Hepatocyte (in vitro differentiated cells): Measurements from ENCODE around the gene KRTAP10-9. TPM values are rescaled to one million over a fixed set of nuclear protein-coding genes. Genes with fewer than 3 reads are reported as not detected.

Source experiments
- DNase-seq: peaks from one replicate; pipeline ENCODE4 v3.0.0-alpha.2; 2016; ENCODE audit warnings: low spot score
- H2AFZ ChIP-seq: fragments of 200-600 bp; sonication (generic); 2 replicates; pipeline ENCODE4 v1.6.0; 2016; ENCODE audit warnings: antibody characterized with exemption, mild to moderate bottlenecking
- H3K27ac ChIP-seq: fragments of 200-600 bp; sonication (generic); 2 replicates; pipeline ENCODE4 v1.5.1; 2016; ENCODE audit warnings: mild to moderate bottlenecking
- H3K27me3 ChIP-seq: fragments of 200-600 bp; sonication (generic); 2 replicates; pipeline ENCODE4 v1.6.1; 2016
- H3K36me3 ChIP-seq: fragments of 200-600 bp; sonication (generic); replicated peaks from 2 replicates; pipeline ENCODE4 v1.5.1; 2016; ENCODE audit warnings: low read depth; ENCODE audit not compliant: insufficient read depth
- H3K4me1 ChIP-seq: fragments of 200-600 bp; sonication (generic); 2 replicates; pipeline ENCODE4 v1.5.1; 2016; ENCODE audit warnings: mild to moderate bottlenecking, moderate library complexity; ENCODE audit not compliant: insufficient read depth
- H3K4me2 ChIP-seq: fragments of 200-600 bp; sonication (generic); 2 replicates; pipeline ENCODE4 v1.6.0; 2016
- H3K4me3 ChIP-seq: fragments of 200-600 bp; sonication (generic); 2 replicates; pipeline ENCODE4 v1.5.1; 2016; ENCODE audit warnings: mild to moderate bottlenecking
- H3K79me2 ChIP-seq: fragments of 200-600 bp; sonication (generic); 2 replicates; pipeline ENCODE4 v1.6.0; 2017; ENCODE audit warnings: mild to moderate bottlenecking
- H3K9me2 ChIP-seq: fragments of 200-600 bp; sonication (generic); replicated peaks from 2 replicates; pipeline ENCODE4 v1.6.0; 2017; ENCODE audit warnings: mild to moderate bottlenecking; ENCODE audit not compliant: insufficient read depth
- H3K9me3 ChIP-seq: fragments of 200-600 bp; sonication (generic); 2 replicates; pipeline ENCODE4 v1.5.1; 2016; ENCODE audit warnings: low read depth, mild to moderate bottlenecking
- H4K20me1 ChIP-seq: fragments of 200-600 bp; sonication (generic); 2 replicates; pipeline ENCODE4 v1.6.0; 2016; ENCODE audit warnings: mild to moderate bottlenecking; ENCODE audit not compliant: insufficient read depth, poor library complexity, severe bottlenecking
- CTCF ChIP-seq: fragments of 200-600 bp; sonication (generic); IDR thresholded peaks from 2 replicates; pipeline ENCODE4 v1.5.1; 2016; ENCODE audit warnings: antibody characterized with exemption, mild to moderate bottlenecking; ENCODE audit not compliant: poor library complexity
- EZH2 ChIP-seq: fragments of 200-600 bp; sonication (generic); IDR thresholded peaks from 2 replicates; pipeline ENCODE4 v1.6.1; 2016; ENCODE audit warnings: antibody characterized with exemption, mild to moderate bottlenecking, borderline replicate concordance
- EZH2phosphoT487 ChIP-seq: fragments of 200-600 bp; sonication (generic); IDR thresholded peaks from one replicate; pipeline ENCODE4 v1.6.1; 2018; ENCODE audit warnings: antibody characterized with exemption, mild to moderate bottlenecking, low read depth, moderate library complexity; ENCODE audit not compliant: unreplicated experiment, severe bottlenecking
- WGBS: methylation state at CpG from one replicate; pipeline ENCODE4 v1.1.6; 2016; ENCODE audit warnings: low lambda C conversion rate; ENCODE audit errors: missing lambda C conversion rate; 5-methylcytosine and 5-hydroxymethylcytosine counted together
- polyA plus RNA-seq: library from polyadenylated mRNA; unstranded; fragments of >200 nt; fragmentation: Nextera tagmentation; extraction: Ambion mirVana; gene quantifications from 2 replicates; pipeline ENCODE4 v1.2.1, GENCODE V29; 2016
- total RNA-seq: library from RNA; depleted of rRNA; stranded (reverse); fragments of >200 nt; gene quantifications from 2 replicates; pipeline ENCODE4 v1.2.3, GENCODE V29; 2014

KRTAP10-9 gene
- total and polyA plus RNA-seq, 2 experiments from 2014 or later = not detected

- TF ChIP-seq CTCF (no peak), EZH2phosphoT487 (no peak), EZH2 (no peak)
- H3K27ac ChIP-seq = no peak overlapping the region
- H2AFZ ChIP-seq = no peak overlapping the region
- no peaks in the 10 kb centered on the region for H3K9me3 ChIP-seq
- no peak overlapping the region for H3K4me3 ChIP-seq
- no peaks in the 10 kb centered on the region for H3K36me3 ChIP-seq
- peak; percentile 41 for DNase-seq
- H3K9me2 ChIP-seq = no peaks in the 10 kb centered on the region
- H3K4me2 ChIP-seq = no peak overlapping the region
- peaks cover 4% of the 10 kb centered on the region for H3K27me3 ChIP-seq
- WGBS = 39% methylated on average over 10 of the region's 11 CpGs
- H3K4me1 ChIP-seq = no peaks in the 10 kb centered on the region
- no peaks in the 10 kb centered on the region for H4K20me1 ChIP-seq
- no peaks in the 10 kb centered on the region for H3K79me2 ChIP-seq
Observed at GRCh38 chr21:44583089-44583799, 43.6 kb upstream of the KRTAP10-9 start.

GRCh38 chr21:44583800-44584147, 43.1 kb upstream of the KRTAP10-9 start:
- H2AFZ ChIP-seq = no peak overlapping the region
- 75% methylated on average over 6 of the region's 6 CpGs for WGBS
- H3K36me3 ChIP-seq = no peaks in the 10 kb centered on the region
- H3K27me3 ChIP-seq = peaks cover 4% of the 10 kb centered on the region
- no peaks in the 10 kb centered on the region for H3K79me2 ChIP-seq
- TF ChIP-seq CTCF = no peak
- TF ChIP-seq EZH2 = no peak
- TF ChIP-seq EZH2phosphoT487 = no peak
- H3K4me3 ChIP-seq = no peak overlapping the region
- H3K9me2 ChIP-seq = no peaks in the 10 kb centered on the region
- no peak overlapping the region for H3K27ac ChIP-seq
- no peak for DNase-seq
- no peaks in the 10 kb centered on the region for H3K9me3 ChIP-seq
- H3K4me2 ChIP-seq = no peak overlapping the region
- no peaks in the 10 kb centered on the region for H4K20me1 ChIP-seq
- H3K4me1 ChIP-seq = no peaks in the 10 kb centered on the region

GRCh38 chr21:44585892-44586291, 41.0 kb upstream of the KRTAP10-9 start:
- Histone ChIP-seq H4K20me1 (no peaks in the 10 kb centered on the region), H3K9me3 (no peaks in the 10 kb centered on the region), H3K4me2 (no peak overlapping the region), H3K9me2 (no peaks in the 10 kb centered on the region), H3K27me3 (peaks cover 4% of the 10 kb centered on the region), H3K4me1 (no peaks in the 10 kb centered on the region), H3K27ac (no peak overlapping the region), H2AFZ (no peak overlapping the region), H3K79me2 (no peaks in the 10 kb centered on the region), H3K4me3 (no peak overlapping the region), H3K36me3 (no peaks in the 10 kb centered on the region)
- TF ChIP-seq CTCF (no peak), EZH2phosphoT487 (no peak), EZH2 (no peak)
- no peak for DNase-seq
- WGBS = 90% methylated on average over 3 of the region's 3 CpGs
